GM23248 (cell line): Measurements from ENCODE around the gene CDC16.

ENCODE experiments used
- EZH2 ChIP-seq: fragments of 200-600 bp; sonication (generic); IDR thresholded peaks from 2 replicates; pipeline ENCODE4 v1.6.1; 2018; ENCODE audit warnings: antibody characterized with exemption, mild to moderate bottlenecking; ENCODE audit not compliant: insufficient read depth, poor library complexity, severe bottlenecking
- EZH2phosphoT487 ChIP-seq: fragments of 200-600 bp; sonication (generic); IDR thresholded peaks from 2 replicates; pipeline ENCODE4 v1.6.1; 2018; ENCODE audit warnings: antibody characterized with exemption, moderate library complexity, mild to moderate bottlenecking, low read depth; ENCODE audit not compliant: insufficient read depth

- TF ChIP-seq EZH2, result no peak
- no peak for TF ChIP-seq EZH2phosphoT487
Observed at GRCh38 chr13:114303700-114304327, 69.1 kb downstream of the CDC16 start.
